ENCODE results near the gene SH3TC2. TPM values are rescaled to one million over a fixed set of nuclear protein-coding genes. Genes with fewer than 3 reads are reported as not detected.

The SH3TC2 gene
- total RNA-seq, 1 donor from 2014 or later, result 1.4 TPM

- intact Hi-C loops (cut with DNase I), result no loop called here
- H3K4me3 ChIP-seq, result no peak overlapping the region
- H3K9me3 ChIP-seq, result no peaks in the 10 kb centered on the region
Measured at GRCh38 chr5:149015126-149015525, 47.7 kb downstream of the SH3TC2 start.

GRCh38 chr5:149014571-149015031 lies 48.3 kb downstream of the SH3TC2 start:
- Histone ChIP-seq H3K4me1 (no peaks in the 10 kb centered on the region), H3K27me3 (no peaks in the 10 kb centered on the region), H3K27ac (no peak overlapping the region), H3K4me3 (no peak overlapping the region), H3K9me3 (no peaks in the 10 kb centered on the region), H3K36me3 (no peaks in the 10 kb centered on the region)
- DNase-seq (no peak), ATAC-seq (no peak)
- intact Hi-C loops (cut with DNase I), result no loop called here
- no peak for TF ChIP-seq CTCF (IDR thresholded peaks at IDR 0.05)

More at GRCh38 chr5:149015126-149015525, 47.7 kb downstream of the SH3TC2 start:
- DNase-seq, result no peak
- H3K27ac ChIP-seq, result no peak overlapping the region
- no peak for TF ChIP-seq CTCF (IDR thresholded peaks at IDR 0.05)
- no peaks in the 10 kb centered on the region for H3K36me3 ChIP-seq
- H3K4me1 ChIP-seq, result no peaks in the 10 kb centered on the region
- ATAC-seq, result no peak
- H3K27me3 ChIP-seq, result no peaks in the 10 kb centered on the region

DNA sequence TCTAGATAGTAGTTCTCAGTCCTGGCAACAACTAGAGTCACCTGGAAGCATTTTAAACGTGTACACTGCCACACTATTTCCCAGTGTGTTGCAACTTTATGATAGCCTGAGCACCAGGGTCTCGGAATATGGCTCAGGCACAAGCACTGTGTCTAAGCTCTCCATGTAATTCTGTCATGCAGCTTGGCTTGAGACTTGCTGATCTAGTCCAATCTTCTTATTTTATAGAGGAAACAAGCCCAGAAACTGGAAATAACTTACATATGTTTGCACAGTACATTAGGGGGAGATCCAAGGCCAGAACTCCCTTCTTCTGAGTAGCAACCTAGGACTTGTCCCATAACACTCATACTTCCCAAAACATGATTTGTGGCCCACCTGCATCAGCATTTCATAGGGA lies 49.1 kb downstream of the SH3TC2 start:
- intact Hi-C loops (cut with DNase I), result no loop called here
- no peaks in the 10 kb centered on the region for H3K36me3 ChIP-seq
- H3K4me3 ChIP-seq, result no peak overlapping the region
- ATAC-seq (no peak), DNase-seq (no peak)
- H3K27me3 ChIP-seq, result no peaks in the 10 kb centered on the region
- no peak overlapping the region for H3K27ac ChIP-seq
- TF ChIP-seq CTCF (IDR thresholded peaks at IDR 0.05), result no peak
- H3K9me3 ChIP-seq, result no peaks in the 10 kb centered on the region
- H3K4me1 ChIP-seq, result no peaks in the 10 kb centered on the region

- H3K27me3 ChIP-seq, result no peaks in the 10 kb centered on the region
- no peaks in the 10 kb centered on the region for H3K9me3 ChIP-seq
- no peaks in the 10 kb centered on the region for H3K4me1 ChIP-seq
- DNase-seq, result no peak
- no peak overlapping the region for H3K27ac ChIP-seq
- no peak for TF ChIP-seq CTCF (IDR thresholded peaks at IDR 0.05)
- intact Hi-C loops (cut with DNase I), result no loop called here
- no peaks in the 10 kb centered on the region for H3K36me3 ChIP-seq
- H3K4me3 ChIP-seq, result no peak overlapping the region
- no peak for ATAC-seq
Measured at GRCh38 chr5:149012350-149012749, 50.5 kb downstream of the SH3TC2 start.

DNA sequence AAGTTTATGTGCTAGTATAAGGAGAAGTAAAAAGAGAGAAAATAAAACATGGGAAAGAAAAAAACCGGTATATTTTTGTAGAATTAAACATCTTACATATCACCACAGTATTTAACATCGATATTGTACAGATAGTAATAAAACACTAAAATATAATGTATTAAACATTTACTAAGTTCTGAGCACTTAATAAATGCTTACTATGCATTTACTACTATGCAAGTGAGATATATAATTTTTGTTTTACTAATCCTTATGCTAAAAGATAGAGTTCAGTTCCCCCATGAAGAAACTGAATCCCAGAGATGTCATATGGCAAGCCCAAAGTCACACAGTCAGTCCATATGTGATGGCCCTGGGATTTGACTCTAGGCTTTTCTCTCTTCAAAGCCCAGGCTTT lies 51.1 kb downstream of the SH3TC2 start:
- Histone ChIP-seq H3K4me1 (no peaks in the 10 kb centered on the region), H3K36me3 (no peaks in the 10 kb centered on the region), H3K27me3 (no peaks in the 10 kb centered on the region), H3K9me3 (no peaks in the 10 kb centered on the region), H3K4me3 (no peak overlapping the region), H3K27ac (no peak overlapping the region)
- intact Hi-C loops (cut with DNase I), result no loop called here
- no peak for TF ChIP-seq CTCF (IDR thresholded peaks at IDR 0.05)
- ATAC-seq (no peak), DNase-seq (no peak)

DNA sequence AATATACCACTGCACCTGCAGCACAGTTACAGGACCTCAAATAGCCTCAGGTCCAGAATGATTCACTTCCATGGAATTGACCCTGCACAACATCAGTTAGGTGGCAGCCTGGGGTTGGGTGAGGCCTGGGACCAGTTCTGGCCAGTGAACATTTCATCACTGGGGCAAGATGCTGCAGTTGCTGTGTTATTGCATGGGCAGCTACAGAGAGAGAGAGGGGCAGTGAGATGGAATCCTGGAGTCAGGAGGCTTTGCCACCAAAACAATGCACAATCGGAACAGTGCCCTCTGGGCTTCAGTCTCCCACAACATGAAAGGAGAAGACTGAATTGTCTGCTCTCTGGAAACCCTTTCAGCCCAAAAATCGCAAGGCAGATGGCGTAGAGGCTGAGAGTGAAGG lies 51.8 kb downstream of the SH3TC2 start:
- Histone ChIP-seq H3K9me3 (no peaks in the 10 kb centered on the region), H3K27ac (no peak overlapping the region), H3K4me3 (no peak overlapping the region), H3K36me3 (no peaks in the 10 kb centered on the region), H3K4me1 (no peaks in the 10 kb centered on the region), H3K27me3 (no peaks in the 10 kb centered on the region)
- DNase-seq, result no peak
- no peak for TF ChIP-seq CTCF (IDR thresholded peaks at IDR 0.05)
- intact Hi-C loops (cut with DNase I), result no loop called here
- peak; percentile 14 for ATAC-seq

All from upper lobe of right lung (tissue), 1 donor.